ENCODE measurements around the gene ZNF462. TPM values are rescaled to one million over a fixed set of nuclear protein-coding genes. Genes with fewer than 3 reads are reported as not detected.

Gene ZNF462
- total and polyA plus RNA-seq, 2 experiments from 2014 or later, result 40.0 to 101 TPM

DNA sequence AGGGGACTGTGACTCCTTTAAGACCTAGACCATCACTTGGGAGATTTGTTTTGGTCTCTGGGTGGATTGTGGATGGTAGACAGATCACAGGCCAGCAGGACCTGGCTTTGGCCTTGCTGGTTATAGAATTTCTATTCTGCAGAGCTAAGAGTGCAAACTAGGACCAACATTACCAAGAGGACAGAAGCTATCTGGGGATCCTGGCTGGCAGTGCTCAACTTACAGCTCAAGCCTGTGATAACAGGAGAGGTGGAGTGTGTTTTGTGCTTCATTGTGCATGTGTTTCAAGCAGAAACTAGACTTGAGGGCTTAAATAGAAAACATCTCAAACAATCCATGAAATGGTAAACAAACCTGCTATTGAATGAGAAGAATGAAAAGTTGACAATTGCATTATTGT, 106.7 kb downstream of the ZNF462 start (continued):
- TF ChIP-seq, protein P1, sequence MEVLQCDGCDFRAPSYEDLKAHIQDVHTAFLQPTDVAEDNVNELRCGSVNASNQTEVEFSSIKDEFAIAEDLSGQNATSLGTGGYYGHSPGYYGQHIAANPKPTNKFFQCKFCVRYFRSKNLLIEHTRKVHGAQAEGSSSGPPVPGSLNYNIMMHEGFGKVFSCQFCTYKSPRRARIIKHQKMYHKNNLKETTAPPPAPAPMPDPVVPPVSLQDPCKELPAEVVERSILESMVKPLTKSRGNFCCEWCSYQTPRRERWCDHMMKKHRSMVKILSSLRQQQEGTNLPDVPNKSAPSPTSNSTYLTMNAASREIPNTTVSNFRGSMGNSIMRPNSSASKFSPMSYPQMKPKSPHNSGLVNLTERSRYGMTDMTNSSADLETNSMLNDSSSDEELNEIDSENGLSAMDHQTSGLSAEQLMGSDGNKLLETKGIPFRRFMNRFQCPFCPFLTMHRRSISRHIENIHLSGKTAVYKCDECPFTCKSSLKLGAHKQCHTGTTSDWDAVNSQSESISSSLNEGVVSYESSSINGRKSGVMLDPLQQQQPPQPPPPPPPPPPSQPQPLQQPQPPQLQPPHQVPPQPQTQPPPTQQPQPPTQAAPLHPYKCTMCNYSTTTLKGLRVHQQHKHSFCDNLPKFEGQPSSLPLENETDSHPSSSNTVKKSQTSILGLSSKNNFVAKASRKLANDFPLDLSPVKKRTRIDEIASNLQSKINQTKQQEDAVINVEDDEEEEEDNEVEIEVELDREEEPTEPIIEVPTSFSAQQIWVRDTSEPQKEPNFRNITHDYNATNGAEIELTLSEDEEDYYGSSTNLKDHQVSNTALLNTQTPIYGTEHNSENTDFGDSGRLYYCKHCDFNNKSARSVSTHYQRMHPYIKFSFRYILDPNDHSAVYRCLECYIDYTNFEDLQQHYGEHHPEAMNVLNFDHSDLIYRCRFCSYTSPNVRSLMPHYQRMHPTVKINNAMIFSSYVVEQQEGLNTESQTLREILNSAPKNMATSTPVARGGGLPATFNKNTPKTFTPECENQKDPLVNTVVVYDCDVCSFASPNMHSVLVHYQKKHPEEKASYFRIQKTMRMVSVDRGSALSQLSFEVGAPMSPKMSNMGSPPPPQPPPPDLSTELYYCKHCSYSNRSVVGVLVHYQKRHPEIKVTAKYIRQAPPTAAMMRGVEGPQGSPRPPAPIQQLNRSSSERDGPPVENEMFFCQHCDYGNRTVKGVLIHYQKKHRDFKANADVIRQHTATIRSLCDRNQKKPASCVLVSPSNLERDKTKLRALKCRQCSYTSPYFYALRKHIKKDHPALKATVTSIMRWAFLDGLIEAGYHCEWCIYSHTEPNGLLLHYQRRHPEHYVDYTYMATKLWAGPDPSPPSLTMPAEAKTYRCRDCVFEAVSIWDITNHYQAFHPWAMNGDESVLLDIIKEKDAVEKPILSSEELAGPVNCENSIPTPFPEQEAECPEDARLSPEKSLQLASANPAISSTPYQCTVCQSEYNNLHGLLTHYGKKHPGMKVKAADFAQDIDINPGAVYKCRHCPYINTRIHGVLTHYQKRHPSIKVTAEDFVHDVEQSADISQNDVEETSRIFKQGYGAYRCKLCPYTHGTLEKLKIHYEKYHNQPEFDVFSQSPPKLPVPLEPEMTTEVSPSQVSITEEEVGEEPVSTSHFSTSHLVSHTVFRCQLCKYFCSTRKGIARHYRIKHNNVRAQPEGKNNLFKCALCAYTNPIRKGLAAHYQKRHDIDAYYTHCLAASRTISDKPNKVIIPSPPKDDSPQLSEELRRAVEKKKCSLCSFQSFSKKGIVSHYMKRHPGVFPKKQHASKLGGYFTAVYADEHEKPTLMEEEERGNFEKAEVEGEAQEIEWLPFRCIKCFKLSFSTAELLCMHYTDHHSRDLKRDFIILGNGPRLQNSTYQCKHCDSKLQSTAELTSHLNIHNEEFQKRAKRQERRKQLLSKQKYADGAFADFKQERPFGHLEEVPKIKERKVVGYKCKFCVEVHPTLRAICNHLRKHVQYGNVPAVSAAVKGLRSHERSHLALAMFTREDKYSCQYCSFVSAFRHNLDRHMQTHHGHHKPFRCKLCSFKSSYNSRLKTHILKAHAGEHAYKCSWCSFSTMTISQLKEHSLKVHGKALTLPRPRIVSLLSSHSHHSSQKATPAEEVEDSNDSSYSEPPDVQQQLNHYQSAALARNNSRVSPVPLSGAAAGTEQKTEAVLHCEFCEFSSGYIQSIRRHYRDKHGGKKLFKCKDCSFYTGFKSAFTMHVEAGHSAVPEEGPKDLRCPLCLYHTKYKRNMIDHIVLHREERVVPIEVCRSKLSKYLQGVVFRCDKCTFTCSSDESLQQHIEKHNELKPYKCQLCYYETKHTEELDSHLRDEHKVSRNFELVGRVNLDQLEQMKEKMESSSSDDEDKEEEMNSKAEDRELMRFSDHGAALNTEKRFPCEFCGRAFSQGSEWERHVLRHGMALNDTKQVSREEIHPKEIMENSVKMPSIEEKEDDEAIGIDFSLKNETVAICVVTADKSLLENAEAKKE (CRISPR knock-in tag; IDR thresholded peaks at IDR 0.05), result no peak
- TF ChIP-seq ZNF331 (CRISPR knock-in tag; IDR thresholded peaks at IDR 0.05; ENCODE audit: low read depth) (no peak), REST (IDR thresholded peaks at IDR 0.05; ENCODE audit: unreplicated experiment) (no peak), ZNF114 (CRISPR knock-in tag; IDR thresholded peaks at IDR 0.05) (no peak), EZH2 (IDR thresholded peaks at IDR 0.05; ENCODE audit: low read depth, unreplicated experiment) (no peak), CREB1 (CRISPR knock-in tag; IDR thresholded peaks at IDR 0.05; ENCODE audit: low read depth) (no peak), POLR2AphosphoS5 (IDR thresholded peaks at IDR 0.05; ENCODE audit: low read depth) (no peak), JUNB (IDR thresholded peaks at IDR 0.05; ENCODE audit: unreplicated experiment) (no peak)
